GM18508 (cell line): Measurements from ENCODE around the gene KRTAP22-2.

Experiments used
- ATAC-seq: cut with Tn5 transposase; IDR thresholded peaks from one replicate; pipeline ENCODE4 v1.9.1; 2021; ENCODE audit warnings: moderate number of reproducible peaks; ENCODE audit not compliant: insufficient read depth, unreplicated experiment

The KRTAP22-2 gene

GRCh38 chr21:30563630-30564029 is 26.6 kb downstream of the KRTAP22-2 start:
- ATAC-seq, result no peak

GRCh38 chr21:30563072-30563471 is 27.1 kb downstream of the KRTAP22-2 start:
- ATAC-seq, result no peak

- no peak for ATAC-seq
Measured at GRCh38 chr21:30561957-30562356, 28.2 kb downstream of the KRTAP22-2 start.

DNA sequence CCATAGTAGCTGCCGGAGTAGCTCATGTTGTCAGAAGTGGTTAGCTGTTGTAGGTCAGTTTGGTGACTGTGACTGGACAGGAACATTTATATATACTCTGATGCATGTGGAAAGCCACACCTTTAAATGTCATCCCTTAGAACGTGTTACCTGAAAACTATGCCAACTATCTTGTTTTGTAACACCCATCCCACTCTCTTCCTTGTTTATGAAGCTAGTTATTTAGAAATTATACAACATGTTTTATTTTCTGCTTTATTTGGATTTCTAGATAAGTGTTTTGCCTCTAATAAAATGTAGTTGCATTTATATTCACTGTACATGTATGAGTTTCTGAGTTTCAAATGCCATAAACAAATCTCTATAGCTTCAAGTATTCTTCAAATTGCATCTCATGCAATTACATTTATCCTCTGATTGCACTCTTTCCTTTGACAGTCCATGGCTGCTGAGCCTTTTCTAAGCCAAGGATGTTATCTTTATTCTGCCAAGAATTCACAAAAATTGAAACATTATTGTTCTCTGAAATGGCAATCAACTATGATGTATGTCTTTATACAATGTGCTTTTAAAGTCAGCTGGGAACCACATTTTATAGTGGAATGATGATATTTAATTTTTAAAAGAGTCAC is 28.8 kb downstream of the KRTAP22-2 start, which contains the start of gene KRTAP19-7:
Gene KRTAP19-7, minus strand, starts transcription at position 51 of the 632 bp plus-strand sequence. Its CDS starts 25 bp downstream, at position 26.
- no peak for ATAC-seq

GRCh38 chr21:30555095-30555494 is 35.1 kb downstream of the KRTAP22-2 start:
- no peak for ATAC-seq

DNA sequence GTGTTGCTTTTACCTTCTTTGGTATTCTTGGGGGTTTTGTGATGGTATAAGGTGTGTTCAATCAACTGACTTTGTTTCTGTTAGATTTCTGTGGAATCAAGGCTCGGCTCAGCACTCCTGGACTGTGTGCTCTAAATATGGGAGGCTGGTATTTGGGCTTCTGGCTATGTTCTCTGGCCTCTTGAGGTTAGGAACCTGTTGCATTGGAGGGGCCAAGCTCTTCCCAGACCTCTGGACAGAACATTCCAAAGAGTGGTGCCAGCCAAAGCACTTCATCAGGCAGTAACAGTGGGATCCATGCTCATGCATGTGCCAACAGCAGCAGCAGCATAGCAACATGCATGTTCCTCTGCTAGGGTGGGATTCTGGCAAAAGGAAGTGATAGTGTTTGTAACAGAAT is 37.4 kb downstream of the KRTAP22-2 start:
- no peak for ATAC-seq

- ATAC-seq, result no peak
Measured at GRCh38 chr21:30541764-30542163, 48.4 kb downstream of the KRTAP22-2 start, which contains the start of gene KRTAP19-6. TSS of gene KRTAP19-6 (minus strand) at chr21:30541864. CDS start at chr21:30541833, 31 bp downstream.
